Astrocyte (in vitro differentiated cells and primary cell): ENCODE results near the gene C12orf56.

ENCODE experiments used
- CTCF ChIP-seq: IDR thresholded peaks from 2 replicates; pipeline ENCODE4 v1.5.1; 2011; ENCODE audit warnings: low read depth, mild to moderate bottlenecking, inconsistent platforms, low read length, moderate library complexity; ENCODE audit not compliant: insufficient read depth
- EZH2 ChIP-seq: IDR thresholded peaks from 2 replicates; pipeline ENCODE4 v1.6.1; 2012; ENCODE audit warnings: mild to moderate bottlenecking, low read length, inconsistent platforms; ENCODE audit not compliant: insufficient read depth

GRCh38 chr12:64229796-64230195 lies 160.8 kb downstream of the C12orf56 start:
- no peak for TF ChIP-seq EZH2
- no peak for TF ChIP-seq CTCF
